ENCODE data around the gene DNAJC10. TPM values are rescaled to one million over a fixed set of nuclear protein-coding genes. Genes with fewer than 3 reads are reported as not detected.
A peak's percentile ranks its signal among the peaks of the same experiment; 100 is the strongest.
"Not testable (repeated sequence)": the region's sequence is repeated elsewhere in the genome, so short reads cannot be mapped to it uniquely, and the experiment has no call there.

The DNAJC10 gene
- total RNA-seq, 4 donors from 2014 or later = 23.1 to 154 (median 70.3) TPM

DNA sequence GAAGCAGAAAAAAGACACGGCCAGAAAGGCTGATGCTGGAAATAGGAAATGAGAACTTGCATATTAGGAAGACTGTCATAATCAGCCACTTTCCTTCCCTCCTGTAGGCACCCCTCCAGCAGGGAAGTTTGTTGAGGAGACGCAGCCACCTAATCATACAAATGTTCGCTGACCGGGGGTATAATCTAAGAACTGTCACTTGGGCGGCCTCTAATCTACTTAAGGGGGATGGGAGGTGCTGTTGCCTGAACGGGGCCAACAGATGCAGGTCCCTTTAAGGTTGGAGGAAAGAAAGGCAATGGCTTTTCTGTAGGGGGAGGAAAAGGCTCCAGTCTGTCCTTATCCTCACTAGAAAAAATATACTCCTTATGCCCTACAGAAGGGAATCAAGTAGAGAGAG is 50.6 kb downstream of the DNAJC10 start:
- no peaks in the 10 kb centered on the region for H3K9me3 ChIP-seq
- TF ChIP-seq POLR2A (IDR thresholded peaks at IDR 0.05) = no peak
- TF ChIP-seq, protein P1, sequence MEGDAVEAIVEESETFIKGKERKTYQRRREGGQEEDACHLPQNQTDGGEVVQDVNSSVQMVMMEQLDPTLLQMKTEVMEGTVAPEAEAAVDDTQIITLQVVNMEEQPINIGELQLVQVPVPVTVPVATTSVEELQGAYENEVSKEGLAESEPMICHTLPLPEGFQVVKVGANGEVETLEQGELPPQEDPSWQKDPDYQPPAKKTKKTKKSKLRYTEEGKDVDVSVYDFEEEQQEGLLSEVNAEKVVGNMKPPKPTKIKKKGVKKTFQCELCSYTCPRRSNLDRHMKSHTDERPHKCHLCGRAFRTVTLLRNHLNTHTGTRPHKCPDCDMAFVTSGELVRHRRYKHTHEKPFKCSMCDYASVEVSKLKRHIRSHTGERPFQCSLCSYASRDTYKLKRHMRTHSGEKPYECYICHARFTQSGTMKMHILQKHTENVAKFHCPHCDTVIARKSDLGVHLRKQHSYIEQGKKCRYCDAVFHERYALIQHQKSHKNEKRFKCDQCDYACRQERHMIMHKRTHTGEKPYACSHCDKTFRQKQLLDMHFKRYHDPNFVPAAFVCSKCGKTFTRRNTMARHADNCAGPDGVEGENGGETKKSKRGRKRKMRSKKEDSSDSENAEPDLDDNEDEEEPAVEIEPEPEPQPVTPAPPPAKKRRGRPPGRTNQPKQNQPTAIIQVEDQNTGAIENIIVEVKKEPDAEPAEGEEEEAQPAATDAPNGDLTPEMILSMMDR (IDR thresholded peaks at IDR 0.05) = no peak
- H3K27me3 ChIP-seq = no peaks in the 10 kb centered on the region
- H3K4me3 ChIP-seq = no peak overlapping the region
- H3K36me3 ChIP-seq = no peaks in the 10 kb centered on the region
- no peaks in the 10 kb centered on the region for H3K4me1 ChIP-seq
- no peak overlapping the region for H3K27ac ChIP-seq
- no peak for DNase-seq
- intact Hi-C loops (cut with DNase I; ENCODE audit: low total_unique reads) = no loop called here

DNA sequence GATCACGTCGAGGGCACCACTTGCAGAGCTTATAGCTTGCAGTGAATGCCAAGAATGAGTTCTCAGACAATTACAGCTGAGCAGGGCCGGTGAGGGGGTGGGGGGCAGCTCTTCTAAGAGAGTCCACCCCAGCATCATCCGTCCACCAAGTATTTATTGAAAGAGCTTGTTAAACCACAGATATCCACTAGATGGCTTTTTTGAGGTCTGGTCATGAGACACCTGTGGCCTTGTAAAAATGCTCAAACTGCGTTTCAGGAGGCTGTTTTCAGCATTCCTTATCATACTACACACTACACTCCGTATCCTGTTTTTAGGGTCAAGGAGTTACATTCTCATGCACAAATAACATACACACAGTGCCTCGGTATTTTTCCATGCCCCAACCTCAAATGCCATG is 51.5 kb downstream of the DNAJC10 start:
- no peaks in the 10 kb centered on the region for H3K36me3 ChIP-seq
- DNase-seq = no peak
- intact Hi-C loops (cut with DNase I; ENCODE audit: low total_unique reads) = no loop called here
- H3K4me3 ChIP-seq = no peak overlapping the region
- no peaks in the 10 kb centered on the region for H3K4me1 ChIP-seq
- TF ChIP-seq, protein P1 (IDR thresholded peaks at IDR 0.05) = peak in 2 of 4 experiments; percentile 5 to 21
- no peak for TF ChIP-seq POLR2A (IDR thresholded peaks at IDR 0.05)
- no peaks in the 10 kb centered on the region for H3K9me3 ChIP-seq
- no peaks in the 10 kb centered on the region for H3K27me3 ChIP-seq
- no peak overlapping the region for H3K27ac ChIP-seq

DNA sequence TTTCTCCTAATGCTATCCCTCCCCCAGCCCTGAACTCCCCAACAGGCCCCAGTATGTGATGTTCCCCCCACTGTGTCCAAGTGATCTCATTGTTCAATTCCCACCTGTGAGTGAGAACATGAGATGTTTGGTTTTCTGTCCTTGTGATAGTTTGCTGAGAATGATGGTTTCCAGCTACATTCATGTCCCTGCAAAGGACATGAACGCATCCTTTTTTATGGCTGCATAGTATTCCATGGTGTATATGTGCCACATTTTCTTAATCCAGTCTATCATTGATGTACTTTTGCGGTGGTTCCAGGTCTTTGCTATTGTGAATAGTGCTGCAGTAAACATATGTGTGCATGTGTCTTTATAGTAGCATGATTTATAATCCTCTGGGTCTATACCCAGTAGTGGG is 52.9 kb downstream of the DNAJC10 start:
- H3K27ac ChIP-seq; H3K36me3 ChIP-seq; intact Hi-C loops (cut with DNase I; ENCODE audit: low total_unique reads); H3K9me3 ChIP-seq; DNase-seq; H3K4me1 ChIP-seq; H3K27me3 ChIP-seq; H3K4me3 ChIP-seq: not testable (repeated sequence)

DNA sequence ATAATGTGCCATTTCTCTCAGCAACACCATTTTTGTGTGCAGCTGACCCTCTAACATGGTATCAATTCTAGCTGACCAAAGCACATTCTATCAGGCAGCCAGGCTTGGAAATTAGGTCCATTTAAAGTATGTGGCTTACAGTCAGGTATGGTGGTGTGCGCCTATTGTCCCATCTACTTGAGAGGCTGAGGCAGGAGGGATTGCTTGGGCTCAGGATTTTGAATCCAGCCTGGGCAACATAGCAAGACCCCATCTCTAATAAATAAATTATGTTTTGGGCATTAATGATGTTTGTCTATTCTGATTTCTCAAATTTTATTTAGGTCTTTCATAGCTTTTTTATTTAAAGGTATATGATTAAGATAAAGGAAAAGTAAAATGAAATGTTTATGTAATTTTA is 63.3 kb downstream of the DNAJC10 start:
- Histone ChIP-seq H3K27me3 (no peaks in the 10 kb centered on the region), H3K4me3 (no peak overlapping the region), H3K27ac (no peak overlapping the region), H3K4me1 (no peaks in the 10 kb centered on the region), H3K36me3 (peaks cover 0 to 3% of the 10 kb centered on the region in 2 donors), H3K9me3 (no peaks in the 10 kb centered on the region)
- intact Hi-C loops (cut with DNase I; ENCODE audit: low total_unique reads) = no loop called here
- no peak for TF ChIP-seq POLR2A (IDR thresholded peaks at IDR 0.05)
- TF ChIP-seq, protein P1 (IDR thresholded peaks at IDR 0.05) = no peak
- DNase-seq = no peak

DNA sequence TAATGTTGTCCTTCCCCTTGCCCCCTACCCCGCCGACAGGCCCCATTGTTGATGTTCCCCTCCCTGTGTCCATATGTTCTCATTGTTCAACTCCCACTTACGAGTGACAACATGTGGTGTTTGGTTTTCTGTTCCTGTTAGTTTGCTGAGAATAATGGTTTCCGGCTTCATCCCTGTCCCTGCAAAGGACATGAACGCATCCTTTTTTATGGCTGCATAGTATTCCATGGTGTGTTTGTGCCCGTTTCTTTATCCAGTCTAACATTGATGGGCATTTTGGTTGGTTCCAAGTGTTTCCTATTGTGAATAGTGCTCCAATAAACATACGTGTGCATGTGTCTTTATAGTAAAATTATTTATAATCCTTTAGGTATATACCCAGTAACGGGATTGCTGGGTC is 65.0 kb downstream of the DNAJC10 start:
- H3K27ac ChIP-seq; H3K36me3 ChIP-seq; intact Hi-C loops (cut with DNase I; ENCODE audit: low total_unique reads); H3K4me1 ChIP-seq; H3K9me3 ChIP-seq; DNase-seq; H3K27me3 ChIP-seq; H3K4me3 ChIP-seq: not testable (repeated sequence)

DNA sequence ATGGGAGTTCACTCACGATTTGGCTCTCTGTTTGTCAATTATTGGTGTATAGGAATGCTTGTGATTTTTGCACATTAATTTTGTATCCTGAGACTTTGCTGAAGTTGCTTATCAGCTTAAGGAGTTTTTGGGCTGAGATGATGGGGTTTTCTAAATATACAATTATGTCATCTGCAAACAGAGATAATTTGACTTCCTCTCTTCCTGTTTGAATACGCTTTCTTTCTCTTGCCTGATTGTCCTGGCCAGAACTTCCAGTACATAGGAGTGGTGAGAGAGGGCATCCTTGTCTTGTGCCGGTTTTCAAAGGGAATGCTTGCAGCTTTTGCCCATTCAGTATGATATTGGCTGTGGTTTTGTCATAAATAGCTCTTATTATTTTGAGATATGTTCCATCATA is 66.6 kb downstream of the DNAJC10 start:
- H3K27me3 ChIP-seq; intact Hi-C loops (cut with DNase I; ENCODE audit: low total_unique reads); DNase-seq: not testable (repeated sequence)

DNA sequence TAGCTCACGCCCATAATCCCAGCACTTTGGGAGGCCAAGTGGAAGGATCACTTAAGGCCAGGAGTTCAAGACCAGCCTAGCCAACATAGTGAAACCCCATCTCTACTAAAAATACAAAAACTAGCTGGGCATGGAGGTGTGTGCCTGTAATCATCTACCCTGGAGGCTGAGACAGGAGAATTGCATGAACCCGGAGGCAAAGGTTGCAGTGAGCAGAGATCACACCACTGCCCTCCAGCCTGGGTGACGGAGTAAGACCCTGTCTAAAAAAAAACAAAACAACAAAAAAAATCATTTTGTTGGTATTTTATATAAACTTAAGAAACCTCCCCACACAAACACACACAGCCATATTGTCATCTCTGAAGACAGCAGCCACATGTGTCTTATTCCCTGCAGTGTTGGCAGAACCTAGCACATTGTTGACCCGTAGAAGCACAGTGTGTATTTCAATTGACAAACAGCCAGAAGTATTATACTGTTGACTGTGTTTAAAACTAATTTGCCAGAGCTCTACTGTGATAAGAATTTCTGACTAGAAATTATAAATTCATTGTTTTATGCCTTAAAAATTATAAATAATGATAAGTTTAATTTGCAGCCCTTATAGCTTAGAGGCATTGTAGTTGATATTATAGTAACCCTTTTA is 68.1 kb downstream of the DNAJC10 start:
- H3K4me3 ChIP-seq = no peak overlapping the region
- H3K27me3 ChIP-seq = no peaks in the 10 kb centered on the region
- no peak for DNase-seq
- intact Hi-C loops (cut with DNase I; ENCODE audit: low total_unique reads) = no loop called here
- no peak overlapping the region for H3K27ac ChIP-seq
- no peak for TF ChIP-seq POLR2A (IDR thresholded peaks at IDR 0.05)
- TF ChIP-seq, protein P1 (IDR thresholded peaks at IDR 0.05) = no peak
- no peaks in the 10 kb centered on the region for H3K9me3 ChIP-seq
- no peaks in the 10 kb centered on the region for H3K4me1 ChIP-seq
- H3K36me3 ChIP-seq = no peaks in the 10 kb centered on the region

More for the DNA sequence above, 66.6 kb downstream of the DNAJC10 start:
- not testable (repeated sequence) for H3K4me1 ChIP-seq, H3K9me3 ChIP-seq, H3K4me3 ChIP-seq, H3K36me3 ChIP-seq, H3K27ac ChIP-seq
